Bronchial epithelial cell (primary cell): Measurements from ENCODE around the gene RAP2A. TPM values are rescaled to one million over a fixed set of nuclear protein-coding genes. Genes with fewer than 3 reads are reported as not detected.

Source experiments
- DNase-seq: peaks from one replicate; pipeline ENCODE4 v3.0.0-alpha.2; 2010; ENCODE audit warnings: low read depth
- FAIRE-seq: peaks from 2 replicates; lab custom pipeline; 2011; peaks lifted over from hg19 to GRCh38; lab: Jason Lieb, UNC
- H3K27me3 ChIP-seq: 2 replicates; pipeline ENCODE4 v1.5.1; 2011; ENCODE audit warnings: low read length; ENCODE audit not compliant: control insufficient read depth, insufficient read depth
- H3K36me3 ChIP-seq: 2 replicates; pipeline ENCODE4 v1.5.1; 2011; ENCODE audit warnings: low read length; ENCODE audit not compliant: control insufficient read depth, insufficient read depth
- H3K4me3 ChIP-seq: 2 replicates; pipeline ENCODE4 v1.5.1; 2011; ENCODE audit warnings: mild to moderate bottlenecking, low read depth, low read length, control low read depth
- CTCF ChIP-seq: IDR thresholded peaks from 2 replicates; pipeline ENCODE4 v1.5.1; 2011; ENCODE audit warnings: mild to moderate bottlenecking, moderate library complexity, low read length, control low read depth, inconsistent platforms; ENCODE audit not compliant: insufficient read depth, severe bottlenecking
- total RNA-seq: library from RNA; depleted of rRNA; stranded (reverse); fragments of >200 nt; gene quantifications from 2 replicates; pipeline ENCODE4 v1.2.1, GENCODE V29; 2014

The RAP2A gene
- total RNA-seq, 1 donor from 2014 or later, result 47.7 TPM

- H3K36me3 ChIP-seq, result no peaks in the 10 kb centered on the region
- TF ChIP-seq CTCF, result no peak
- no peak overlapping the region for H3K4me3 ChIP-seq
- FAIRE-seq (no peak), DNase-seq (no peak)
- no peaks in the 10 kb centered on the region for H3K27me3 ChIP-seq
Observed at GRCh38 chr13:97456047-97456446, 22.1 kb downstream of the RAP2A start.

- no peak for FAIRE-seq
- Histone ChIP-seq H3K36me3 (peaks cover 1% of the 10 kb centered on the region), H3K27me3 (no peaks in the 10 kb centered on the region), H3K4me3 (no peak overlapping the region)
- no peak for DNase-seq
- TF ChIP-seq CTCF, result no peak
Observed at GRCh38 chr13:97459215-97459777, 25.3 kb downstream of the RAP2A start.

GRCh38 chr13:97460004-97460775, 26.2 kb downstream of the RAP2A start:
- no peak overlapping the region for H3K4me3 ChIP-seq
- FAIRE-seq (no peak), DNase-seq (no peak)
- no peak for TF ChIP-seq CTCF
- no peaks in the 10 kb centered on the region for H3K27me3 ChIP-seq
- peaks cover 1% of the 10 kb centered on the region for H3K36me3 ChIP-seq

- Histone ChIP-seq H3K4me3 (no peak overlapping the region), H3K36me3 (peaks cover 1% of the 10 kb centered on the region), H3K27me3 (no peaks in the 10 kb centered on the region)
- DNase-seq, result no peak
- TF ChIP-seq CTCF, result no peak
- no peak for FAIRE-seq
Observed at GRCh38 chr13:97460853-97461252, 26.9 kb downstream of the RAP2A start.

GRCh38 chr13:97464561-97464960, 30.6 kb downstream of the RAP2A start:
- FAIRE-seq, result no peak
- no peak for TF ChIP-seq CTCF
- Histone ChIP-seq H3K36me3 (peaks cover 1% of the 10 kb centered on the region), H3K4me3 (no peak overlapping the region), H3K27me3 (no peaks in the 10 kb centered on the region)
- DNase-seq, result no peak
